ENCODE measurements around the gene NPTN.

- TF ChIP-seq CTCF (conservative IDR thresholded peaks at IDR 0.05; ENCODE audit: low read depth, low read length) = no peak
- no peak for TF ChIP-seq EZH2 (IDR thresholded peaks at IDR 0.05; ENCODE audit: low read length, unreplicated experiment)
Observed at GRCh38 chr15:73631915-73632669, 1.1 kb downstream of the NPTN start.

All from PC-3 (cell line).